Activated CD8-positive, alpha-beta T cell treated with anti-CD3 and anti-CD28 coated beads for 36 hours (primary cell): ENCODE results near the gene DAPK3. TPM values are rescaled to one million over a fixed set of nuclear protein-coding genes. Genes with fewer than 3 reads are reported as not detected.
"Not testable (repeated sequence)": the region's sequence is repeated elsewhere in the genome, so short reads cannot be mapped to it uniquely, and the experiment has no call there.

Experiments
- ATAC-seq: fragments of 200-7000 bp; cut with Tn5 transposase; one replicate; pipeline ENCODE4 v1.10.0; 2021; ENCODE audit warnings: mild to moderate bottlenecking, moderate library complexity
- CTCF ChIA-PET: fragments of 350-600 bp; sonication (Branson Sonifier 250); formaldehyde crosslinking; loops from one replicate; lab custom pipeline; 2021; ENCODE audit warnings: antibody characterized with exemption; lab: Charles Lee
- POLR2A ChIA-PET: fragments of 350-600 bp; sonication (Branson Sonifier 250); formaldehyde crosslinking; loops from one replicate; lab custom pipeline; 2021; ENCODE audit warnings: antibody characterized with exemption; lab: Charles Lee
- DNase-seq: peaks from one replicate; pipeline ENCODE4 v3.0.0-alpha.2; 2020
- H3K27ac Mint-ChIP-seq: one replicate; pipeline ENCODE4 v1.8.0; 2021; ENCODE audit warnings: mild to moderate bottlenecking, mixed read lengths
- H3K27me3 Mint-ChIP-seq: one replicate; pipeline ENCODE4 v1.8.0; 2021; ENCODE audit warnings: mixed read lengths
- H3K36me3 Mint-ChIP-seq: one replicate; pipeline ENCODE4 v1.8.0; 2021; ENCODE audit warnings: low read depth, mixed read lengths
- H3K4me1 Mint-ChIP-seq: one replicate; pipeline ENCODE4 v1.8.0; 2021; ENCODE audit warnings: low read depth, mixed read lengths
- H3K4me3 Mint-ChIP-seq: one replicate; pipeline ENCODE4 v1.8.0; 2021; ENCODE audit warnings: mild to moderate bottlenecking, moderate library complexity, mixed read lengths
- H3K9me3 Mint-ChIP-seq: one replicate; pipeline ENCODE4 v1.8.0; 2021; ENCODE audit warnings: mixed read lengths
- CTCF ChIP-seq: fragments of 200-600 bp; IDR thresholded peaks from one replicate; pipeline ENCODE4 v1.8.0; 2022; ENCODE audit warnings: antibody characterized with exemption, mild to moderate bottlenecking
- intact Hi-C: fragments of 100-400 bp; cut with micrococcal nuclease; formaldehyde crosslinking; loops from one replicate; pipeline ENCODE4 v1.10.0; 2022
- total RNA-seq, 2 experiments: library from RNA; stranded (reverse); gene quantifications; one replicate each; pipeline ENCODE4 v1.2.3, GENCODE V29; 2021

DAPK3 gene
- total RNA-seq, 2 experiments from 2014 or later, result 27.2 to 27.5 TPM

GRCh38 chr19:3959766-3960131 lies 11.2 kb downstream of the DAPK3 start:
- Mint-ChIP-seq H3K4me1 (no peaks in the 10 kb centered on the region), H3K4me3 (no peak overlapping the region), H3K9me3 (no peaks in the 10 kb centered on the region), H3K27ac (no peak overlapping the region), H3K36me3 (peaks cover 9% of the 10 kb centered on the region), H3K27me3 (no peaks in the 10 kb centered on the region)
- intact Hi-C loops, result no loop called here
- DNase-seq, result no peak
- ATAC-seq, result no peak
- ChIA-PET CTCF (no interaction called here), POLR2A (interaction anchor here (1.0 kb wide), 2 partner anchors 10 to 12 kb away, joined by 3 to 4 read pairs; no protein-coding TSS in a partner anchor)
- TF ChIP-seq CTCF, result no peak

DNA sequence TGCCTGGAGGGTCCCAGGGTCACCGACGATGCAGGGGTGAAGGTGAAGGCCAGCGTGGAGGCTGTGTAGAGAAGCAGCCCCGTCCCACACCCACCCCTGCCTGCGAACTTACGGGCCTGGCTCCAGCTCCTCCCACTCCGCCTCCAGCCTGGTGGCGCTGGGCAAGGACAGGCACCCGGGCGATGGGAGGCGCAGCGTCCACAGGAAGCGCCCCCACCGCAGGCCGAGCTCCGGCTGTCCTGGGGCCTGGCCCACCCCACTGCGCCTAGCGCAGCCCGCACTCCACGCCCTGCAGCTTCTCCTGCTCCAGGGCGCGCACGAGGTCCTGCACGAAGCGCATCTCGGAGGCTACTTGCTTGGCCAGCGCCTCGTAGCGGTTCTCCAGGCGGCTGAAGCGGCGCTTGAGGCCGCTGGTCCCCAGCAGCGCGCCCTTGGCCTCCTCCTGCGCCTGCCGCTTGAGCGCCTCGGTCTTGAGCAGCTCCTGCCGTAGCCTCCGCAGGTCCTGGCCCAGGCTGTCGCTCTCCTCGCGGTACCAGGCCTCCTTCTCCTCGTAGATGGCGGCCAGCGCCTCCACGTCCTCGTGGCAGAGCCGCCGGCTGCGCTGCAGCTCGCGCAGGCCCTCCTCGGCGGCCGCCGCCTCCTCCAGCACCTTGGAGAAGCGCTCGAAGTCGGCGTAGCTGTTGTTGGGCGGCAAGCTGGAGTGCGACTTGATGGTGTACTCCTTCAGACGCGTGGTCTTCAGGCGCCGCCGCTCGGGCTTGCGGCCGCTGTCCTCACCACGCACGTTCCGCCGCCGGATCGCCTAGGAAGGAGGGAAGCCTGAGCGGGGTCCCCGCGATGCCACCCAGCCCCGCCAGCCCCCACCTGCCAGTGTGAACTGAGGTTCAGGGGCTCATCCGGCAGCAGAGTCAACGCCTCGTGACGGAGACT lies 11.8 kb downstream of the DAPK3 start:
- Mint-ChIP-seq H3K9me3 (no peaks in the 10 kb centered on the region), H3K27ac (no peak overlapping the region), H3K4me3 (no peak overlapping the region), H3K27me3 (no peaks in the 10 kb centered on the region), H3K36me3 (peaks cover 6% of the 10 kb centered on the region), H3K4me1 (no peaks in the 10 kb centered on the region)
- ChIA-PET POLR2A (interaction anchor here (1.0 kb wide), 1 partner anchor 13 kb away, joined by 3 read pairs; no protein-coding TSS in a partner anchor), CTCF (no interaction called here)
- no peak for ATAC-seq
- intact Hi-C loops, result no loop called here
- DNase-seq, result no peak
- TF ChIP-seq CTCF, result no peak

GRCh38 chr19:3955688-3956087 lies 15.2 kb downstream of the DAPK3 start:
- POLR2A ChIA-PET, result interaction anchor here (0.6 to 1.6 kb wide), 2 partner anchors 14 to 22 kb away, joined by 4 to 5 read pairs; no protein-coding TSS in a partner anchor
- no peak overlapping the region for H3K4me3 Mint-ChIP-seq

GRCh38 chr19:3955276-3955675 lies 15.6 kb downstream of the DAPK3 start:
- H3K27me3 Mint-ChIP-seq, H3K4me3 Mint-ChIP-seq, DNase-seq, intact Hi-C loops, H3K27ac Mint-ChIP-seq, ATAC-seq, H3K4me1 Mint-ChIP-seq, H3K9me3 Mint-ChIP-seq, H3K36me3 Mint-ChIP-seq: not testable (repeated sequence)
- CTCF ChIA-PET, result interaction anchor here (1.3 kb wide), 1 partner anchor 10 kb away, joined by 4 read pairs; no protein-coding TSS in a partner anchor
- POLR2A ChIA-PET, result interaction anchor here (0.6 to 1.6 kb wide), 2 partner anchors 14 to 21 kb away, joined by 4 to 5 read pairs; no protein-coding TSS in a partner anchor

More at GRCh38 chr19:3955688-3956087, 15.2 kb downstream of the DAPK3 start:
- no peak overlapping the region for H3K27ac Mint-ChIP-seq
- no peak for TF ChIP-seq CTCF
- intact Hi-C loops, result no loop called here
- CTCF ChIA-PET, result no interaction called here
- H3K27me3 Mint-ChIP-seq, result no peaks in the 10 kb centered on the region
- DNase-seq (no peak), ATAC-seq (no peak)
- H3K4me1 Mint-ChIP-seq, result peaks cover 7% of the 10 kb centered on the region
- H3K9me3 Mint-ChIP-seq, result no peaks in the 10 kb centered on the region
- H3K36me3 Mint-ChIP-seq, result peaks cover 1% of the 10 kb centered on the region

- CTCF ChIA-PET, result interaction anchor here (1.3 kb wide), 1 partner anchor 8 kb away, joined by 4 read pairs; no protein-coding TSS in a partner anchor
Measured at GRCh38 chr19:3954107-3954506, 16.8 kb downstream of the DAPK3 start.

GRCh38 chr19:3952755-3953276 lies 18.1 kb downstream of the DAPK3 start:
- intact Hi-C loops, H3K4me1 Mint-ChIP-seq, ATAC-seq, H3K27ac Mint-ChIP-seq, H3K9me3 Mint-ChIP-seq, DNase-seq, CTCF ChIA-PET, H3K4me3 Mint-ChIP-seq, H3K27me3 Mint-ChIP-seq, H3K36me3 Mint-ChIP-seq: not testable (repeated sequence)
- POLR2A ChIA-PET, result interaction anchor here (0.8 to 1.6 kb wide), 2 partner anchors 31 to 33 kb away, joined by 3 to 5 read pairs; partner anchors contain the start of gene EEF2

More at GRCh38 chr19:3954107-3954506, 16.8 kb downstream of the DAPK3 start:
- H3K9me3 Mint-ChIP-seq, result no peaks in the 10 kb centered on the region
- DNase-seq (no peak), ATAC-seq (no peak)
- no peak for TF ChIP-seq CTCF
- intact Hi-C loops, result no loop called here
- no peak overlapping the region for H3K27ac Mint-ChIP-seq
- H3K4me1 Mint-ChIP-seq, result peaks cover 7% of the 10 kb centered on the region
- no peak overlapping the region for H3K4me3 Mint-ChIP-seq
- no peaks in the 10 kb centered on the region for H3K27me3 Mint-ChIP-seq
- peaks cover 1% of the 10 kb centered on the region for H3K36me3 Mint-ChIP-seq
- POLR2A ChIA-PET, result no interaction called here
